ENCODE results near the gene ADGRA1. TPM values are rescaled to one million over a fixed set of nuclear protein-coding genes. Genes with fewer than 3 reads are reported as not detected.

The ADGRA1 gene
- total RNA-seq, 4 donors from 2014 or later = 0.13 to 0.40 (median 0.29) TPM

GRCh38 chr10:133141958-133142340 lies 54.2 kb downstream of the ADGRA1 start:
- intact Hi-C loops (cut with DNase I) = no loop called here
- Histone ChIP-seq H3K36me3 (no peaks in the 10 kb centered on the region), H3K9me3 (no peaks in the 10 kb centered on the region), H3K4me3 (replicated peaks in 1 of 3) (no peak overlapping the region), H3K4me1 (no peaks in the 10 kb centered on the region), H3K27me3 (no peaks in the 10 kb centered on the region), H3K27ac (no peak overlapping the region)
- DNase-seq = no peak
- WGBS, 2 donors = 80 to 95% methylated on average over 11 to 22 of the region's 27 CpGs
- TF ChIP-seq CTCF (IDR thresholded peaks at IDR 0.05) = no peak

GRCh38 chr10:133142523-133143199 lies 54.9 kb downstream of the ADGRA1 start:
- H3K27me3 ChIP-seq = no peaks in the 10 kb centered on the region
- no peak overlapping the region for H3K4me3 ChIP-seq (replicated peaks in 1 of 3)
- WGBS, 2 donors = 76 to 82% methylated on average over 22 to 24 of the region's 24 CpGs
- TF ChIP-seq CTCF (IDR thresholded peaks at IDR 0.05) = no peak
- TF ChIP-seq POLR2A (IDR thresholded peaks at IDR 0.05) = no peak
- no peak for DNase-seq
- H3K9me3 ChIP-seq = no peaks in the 10 kb centered on the region
- no peaks in the 10 kb centered on the region for H3K36me3 ChIP-seq
- H3K27ac ChIP-seq = no peak overlapping the region
- no peaks in the 10 kb centered on the region for H3K4me1 ChIP-seq
- intact Hi-C loops (cut with DNase I) = no loop called here

DNA sequence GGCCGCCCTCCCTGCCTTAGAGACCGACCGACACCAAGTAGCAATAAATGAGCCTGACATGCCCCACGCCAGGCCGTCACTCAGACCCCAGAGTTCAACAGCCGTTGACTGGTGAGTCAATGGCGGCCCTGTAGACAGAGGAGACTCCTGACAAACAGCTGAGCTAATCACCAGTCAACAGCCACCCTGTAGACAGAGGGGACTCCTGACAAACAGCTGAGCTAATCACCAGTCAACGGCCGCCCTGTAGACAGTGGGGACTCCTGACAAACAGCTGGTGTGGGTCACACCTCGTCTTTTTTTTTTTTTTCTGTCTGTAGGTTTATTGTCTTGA lies 55.4 kb downstream of the ADGRA1 start:
- DNase-seq = no peak
- 67 to 75% methylated on average over 10 of the region's 10 CpGs for WGBS, 2 donors

GRCh38 chr10:133143546-133143945 lies 55.8 kb downstream of the ADGRA1 start:
- Histone ChIP-seq H3K27me3 (no peaks in the 10 kb centered on the region), H3K36me3 (no peaks in the 10 kb centered on the region), H3K4me1 (no peaks in the 10 kb centered on the region), H3K9me3 (no peaks in the 10 kb centered on the region), H3K4me3 (replicated peaks in 1 of 3) (no peak overlapping the region), H3K27ac (no peak overlapping the region)
- 52 to 59% methylated on average over 9 of the region's 9 CpGs for WGBS, 2 donors
- no peak for TF ChIP-seq CTCF (IDR thresholded peaks at IDR 0.05)
- TF ChIP-seq POLR2A (IDR thresholded peaks at IDR 0.05) = no peak
- no peak for DNase-seq
- intact Hi-C loops (cut with DNase I) = no loop called here

More for the DNA sequence above, 55.4 kb downstream of the ADGRA1 start:
- intact Hi-C loops (cut with DNase I) = no loop called here
- no peak overlapping the region for H3K4me3 ChIP-seq (replicated peaks in 1 of 3)
- H3K9me3 ChIP-seq = no peaks in the 10 kb centered on the region
- no peaks in the 10 kb centered on the region for H3K4me1 ChIP-seq
- TF ChIP-seq POLR2A (IDR thresholded peaks at IDR 0.05) = no peak
- TF ChIP-seq CTCF (IDR thresholded peaks at IDR 0.05) = no peak
- H3K27ac ChIP-seq = no peak overlapping the region
- H3K36me3 ChIP-seq = no peaks in the 10 kb centered on the region
- H3K27me3 ChIP-seq = no peaks in the 10 kb centered on the region

GRCh38 chr10:133144771-133145170 lies 57.0 kb downstream of the ADGRA1 start:
- no peaks in the 10 kb centered on the region for H3K9me3 ChIP-seq
- TF ChIP-seq POLR2A (IDR thresholded peaks at IDR 0.05) = no peak
- no peak for TF ChIP-seq CTCF (IDR thresholded peaks at IDR 0.05)
- DNase-seq = no peak
- no peaks in the 10 kb centered on the region for H3K4me1 ChIP-seq
- H3K27ac ChIP-seq = no peak overlapping the region
- no peaks in the 10 kb centered on the region for H3K36me3 ChIP-seq
- no peak overlapping the region for H3K4me3 ChIP-seq (replicated peaks in 1 of 3)
- intact Hi-C loops (cut with DNase I) = no loop called here
- 93 to 94% methylated on average over 7 of the region's 7 CpGs for WGBS, 2 donors
- H3K27me3 ChIP-seq = no peaks in the 10 kb centered on the region
